HFFc6 (cell line): ENCODE results near the gene MPZL1. TPM values are rescaled to one million over a fixed set of nuclear protein-coding genes. Genes with fewer than 3 reads are reported as not detected.

Source experiments
- DNase-seq: peaks from one replicate; pipeline ENCODE4 v3.0.0-alpha.2; 2018
- H3K27ac Mint-ChIP-seq: 2 replicates; pipeline ENCODE4 v1.8.0; 2020; ENCODE audit warnings: mild to moderate bottlenecking, mixed read lengths
- H3K27me3 Mint-ChIP-seq: 2 replicates; pipeline ENCODE4 v1.8.0; 2021; ENCODE audit warnings: mild to moderate bottlenecking, moderate library complexity, mixed read lengths; ENCODE audit not compliant: insufficient read depth
- H3K36me3 Mint-ChIP-seq: 2 replicates; pipeline ENCODE4 v1.8.0; 2021; ENCODE audit warnings: low read depth, mixed read lengths
- H3K4me1 Mint-ChIP-seq: 2 replicates; pipeline ENCODE4 v1.8.0; 2020; ENCODE audit warnings: low read depth, mixed read lengths
- H3K4me3 Mint-ChIP-seq: 2 replicates; pipeline ENCODE4 v1.8.0; 2020; ENCODE audit warnings: mild to moderate bottlenecking, moderate library complexity, mixed read lengths
- H3K9me3 Mint-ChIP-seq: 2 replicates; pipeline ENCODE4 v1.8.0; 2020; ENCODE audit warnings: mild to moderate bottlenecking, mixed read lengths
- total RNA-seq, 6 experiments: library from RNA; stranded (reverse); fragmentation: NEBNext Ultra II Directional; extraction: Animal tissue kit (Norgen Biotek cat#: 25700); gene quantifications; 2 replicates in 1 of 6; 3 replicates in 5 of 6; pipeline ENCODE4 v1.2.3, GENCODE V29; 2021
- TF ChIP-seq, protein P1 (sequence below): fragments of 200-600 bp; sonication (generic); IDR thresholded peaks from 2 replicates; pipeline ENCODE4 v1.5.0; 2021; ENCODE audit warnings: antibody characterized with exemption, mild to moderate bottlenecking

Gene MPZL1
- total RNA-seq, 6 experiments from 2014 or later: 147 to 188 (median 183) TPM

DNA sequence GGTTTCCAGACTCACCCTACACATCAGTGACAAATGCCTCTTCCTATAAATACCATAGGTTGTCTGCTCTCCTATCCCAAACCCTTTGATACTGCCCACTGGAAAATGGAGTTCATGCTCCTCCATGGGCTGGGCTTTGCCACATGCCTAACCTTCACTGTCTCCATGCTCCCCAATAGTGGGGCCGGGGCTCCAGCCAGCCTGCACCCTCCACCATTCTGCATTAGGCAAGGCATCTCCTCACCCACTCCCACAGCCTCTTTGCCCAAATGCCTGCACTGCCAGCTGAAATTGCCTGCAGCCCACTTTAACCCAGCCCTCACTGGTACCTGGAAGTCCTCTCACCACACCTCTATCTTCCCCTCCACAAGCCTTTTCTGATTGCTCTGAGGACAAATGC is 18.2 kb upstream of the MPZL1 start:
- Mint-ChIP-seq H3K4me1 (no peaks in the 10 kb centered on the region), H3K27ac (no peak overlapping the region), H3K4me3 (no peak overlapping the region), H3K27me3 (peaks cover 34% of the 10 kb centered on the region), H3K9me3 (no peaks in the 10 kb centered on the region), H3K36me3 (no peaks in the 10 kb centered on the region)
- TF ChIP-seq, protein P1, sequence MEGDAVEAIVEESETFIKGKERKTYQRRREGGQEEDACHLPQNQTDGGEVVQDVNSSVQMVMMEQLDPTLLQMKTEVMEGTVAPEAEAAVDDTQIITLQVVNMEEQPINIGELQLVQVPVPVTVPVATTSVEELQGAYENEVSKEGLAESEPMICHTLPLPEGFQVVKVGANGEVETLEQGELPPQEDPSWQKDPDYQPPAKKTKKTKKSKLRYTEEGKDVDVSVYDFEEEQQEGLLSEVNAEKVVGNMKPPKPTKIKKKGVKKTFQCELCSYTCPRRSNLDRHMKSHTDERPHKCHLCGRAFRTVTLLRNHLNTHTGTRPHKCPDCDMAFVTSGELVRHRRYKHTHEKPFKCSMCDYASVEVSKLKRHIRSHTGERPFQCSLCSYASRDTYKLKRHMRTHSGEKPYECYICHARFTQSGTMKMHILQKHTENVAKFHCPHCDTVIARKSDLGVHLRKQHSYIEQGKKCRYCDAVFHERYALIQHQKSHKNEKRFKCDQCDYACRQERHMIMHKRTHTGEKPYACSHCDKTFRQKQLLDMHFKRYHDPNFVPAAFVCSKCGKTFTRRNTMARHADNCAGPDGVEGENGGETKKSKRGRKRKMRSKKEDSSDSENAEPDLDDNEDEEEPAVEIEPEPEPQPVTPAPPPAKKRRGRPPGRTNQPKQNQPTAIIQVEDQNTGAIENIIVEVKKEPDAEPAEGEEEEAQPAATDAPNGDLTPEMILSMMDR: no peak
- no peak for DNase-seq

DNA sequence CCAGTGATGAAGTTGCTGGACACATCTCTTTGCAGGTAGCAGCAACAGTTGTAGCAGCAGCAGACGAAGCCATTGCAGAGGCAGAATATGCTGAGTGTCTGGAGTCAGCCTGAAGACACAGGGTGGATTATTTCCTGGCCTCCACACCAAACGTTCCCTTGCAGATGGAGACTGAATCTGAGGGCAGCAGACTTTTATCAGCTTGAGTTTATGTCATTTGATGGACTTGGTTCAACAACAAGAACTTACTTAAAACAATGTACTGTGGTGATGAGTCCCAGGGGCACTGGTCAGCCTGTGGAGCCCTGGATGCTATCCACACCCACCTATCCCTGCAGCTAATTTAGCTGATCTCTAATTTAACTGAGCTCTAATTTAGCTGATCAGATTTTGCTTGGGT is 17.1 kb upstream of the MPZL1 start:
- DNase-seq: no peak
- TF ChIP-seq, protein P1: no peak
- H3K4me3 Mint-ChIP-seq: no peak overlapping the region
- H3K4me1 Mint-ChIP-seq: no peaks in the 10 kb centered on the region
- peaks cover 35% of the 10 kb centered on the region for H3K27me3 Mint-ChIP-seq
- no peaks in the 10 kb centered on the region for H3K9me3 Mint-ChIP-seq
- H3K27ac Mint-ChIP-seq: no peak overlapping the region
- H3K36me3 Mint-ChIP-seq: no peaks in the 10 kb centered on the region

DNA sequence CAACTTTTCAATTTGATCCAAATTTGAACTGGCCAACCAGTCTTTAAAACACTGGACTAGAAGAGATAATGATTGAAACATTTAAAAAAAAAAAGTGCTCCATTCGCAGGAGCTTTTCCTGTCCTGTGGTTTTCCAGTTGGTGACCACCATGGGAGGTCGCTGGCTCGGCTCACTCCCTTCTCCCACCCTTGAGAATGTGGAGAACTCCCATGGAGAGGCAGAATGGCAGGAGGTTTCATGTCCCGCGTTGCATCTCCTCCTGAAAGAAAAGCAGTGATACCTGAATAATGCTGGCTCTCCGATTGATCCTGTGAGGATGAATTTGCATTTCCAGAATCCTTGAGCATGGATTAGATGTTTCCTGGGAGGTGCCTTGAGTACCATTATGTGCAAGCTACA is 16.5 kb upstream of the MPZL1 start:
- TF ChIP-seq, protein P1: no peak
- no peaks in the 10 kb centered on the region for H3K4me1 Mint-ChIP-seq
- H3K9me3 Mint-ChIP-seq: no peaks in the 10 kb centered on the region
- no peaks in the 10 kb centered on the region for H3K36me3 Mint-ChIP-seq
- no peak overlapping the region for H3K4me3 Mint-ChIP-seq
- H3K27ac Mint-ChIP-seq: no peak overlapping the region
- H3K27me3 Mint-ChIP-seq: peaks cover 31% of the 10 kb centered on the region
- DNase-seq: no peak

DNA sequence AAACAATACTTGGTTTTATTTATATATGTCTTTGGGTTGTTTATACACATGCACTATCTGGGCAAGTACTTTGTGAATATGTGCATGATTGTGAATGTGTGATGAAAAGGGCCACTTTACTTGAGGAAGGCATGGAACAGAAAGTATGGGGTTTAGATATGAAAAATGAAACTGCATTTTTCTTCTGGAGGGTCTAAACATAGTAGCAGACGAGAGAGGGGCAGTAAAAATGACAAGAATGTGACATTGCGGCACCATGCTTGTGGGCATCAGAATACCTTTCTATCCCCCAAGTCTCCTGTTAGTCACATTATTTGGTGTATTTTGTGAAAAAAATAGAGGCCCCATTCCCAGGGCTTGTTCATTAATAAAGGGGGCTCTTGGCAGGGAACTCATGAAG is 15.4 kb upstream of the MPZL1 start:
- Mint-ChIP-seq H3K27me3 (peaks cover 31% of the 10 kb centered on the region), H3K9me3 (no peaks in the 10 kb centered on the region), H3K27ac (no peak overlapping the region), H3K36me3 (no peaks in the 10 kb centered on the region), H3K4me1 (no peaks in the 10 kb centered on the region), H3K4me3 (no peak overlapping the region)
- no peak for DNase-seq
- TF ChIP-seq, protein P1: no peak

DNA sequence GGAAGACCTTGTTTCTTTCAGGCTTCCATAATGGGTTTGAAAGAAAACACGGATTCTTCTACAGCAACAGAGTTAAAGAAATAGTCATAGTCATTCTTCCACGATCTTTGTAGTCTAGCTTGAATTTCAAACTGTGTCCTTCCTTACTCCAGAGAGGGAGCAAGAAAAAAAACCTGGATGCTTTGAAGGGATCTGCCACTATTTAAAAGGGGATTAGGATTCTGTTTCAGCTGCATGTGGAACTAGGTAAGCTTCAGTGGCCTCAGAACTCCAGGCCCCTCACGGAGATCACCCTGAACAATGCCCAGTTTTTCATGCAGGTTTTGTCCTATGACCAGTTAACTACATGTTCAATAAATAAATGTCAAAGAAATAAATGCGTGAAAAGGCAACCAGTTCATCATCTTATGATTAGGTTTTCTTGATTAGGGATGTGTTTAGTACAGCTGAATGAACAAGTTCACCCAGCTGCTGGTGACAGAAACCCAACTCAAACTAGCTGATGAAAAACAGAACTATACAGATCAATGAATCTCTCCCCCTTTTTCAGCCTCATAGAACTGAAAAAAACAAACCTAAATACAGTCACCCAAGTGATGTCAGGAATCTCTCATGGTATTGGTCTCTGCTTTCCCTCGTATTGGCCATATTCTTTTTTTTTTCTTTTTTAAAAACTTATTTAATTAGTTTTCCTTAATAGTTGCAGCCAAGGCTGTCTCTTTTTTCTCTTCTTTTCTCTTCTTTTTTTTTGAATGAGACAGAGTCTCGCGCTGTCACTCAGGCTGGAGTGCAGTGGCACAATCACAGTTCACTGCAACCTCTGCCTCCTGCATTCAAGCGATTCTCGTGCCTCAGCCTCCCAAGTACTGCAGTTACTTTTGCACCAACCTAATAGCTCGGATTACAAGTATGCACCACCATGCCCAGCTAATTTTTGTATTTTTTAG is 14.6 kb upstream of the MPZL1 start:
- Mint-ChIP-seq H3K36me3 (no peaks in the 10 kb centered on the region), H3K4me1 (no peaks in the 10 kb centered on the region), H3K27ac (no peak overlapping the region), H3K4me3 (no peak overlapping the region), H3K27me3 (peaks cover 31% of the 10 kb centered on the region), H3K9me3 (no peaks in the 10 kb centered on the region)
- TF ChIP-seq, protein P1: no peak
- DNase-seq: no peak
